Measurements from ENCODE around the gene KLF14. TPM values are rescaled to one million over a fixed set of nuclear protein-coding genes. Genes with fewer than 3 reads are reported as not detected.
"Not testable (repeated sequence)": the region's sequence is repeated elsewhere in the genome, so short reads cannot be mapped to it uniquely, and the experiment has no call there.

Gene KLF14
- 0.09 TPM in 1 of 2 replicates, not detected in the other for total RNA-seq (ENCODE audit: low replicate concordance)

DNA sequence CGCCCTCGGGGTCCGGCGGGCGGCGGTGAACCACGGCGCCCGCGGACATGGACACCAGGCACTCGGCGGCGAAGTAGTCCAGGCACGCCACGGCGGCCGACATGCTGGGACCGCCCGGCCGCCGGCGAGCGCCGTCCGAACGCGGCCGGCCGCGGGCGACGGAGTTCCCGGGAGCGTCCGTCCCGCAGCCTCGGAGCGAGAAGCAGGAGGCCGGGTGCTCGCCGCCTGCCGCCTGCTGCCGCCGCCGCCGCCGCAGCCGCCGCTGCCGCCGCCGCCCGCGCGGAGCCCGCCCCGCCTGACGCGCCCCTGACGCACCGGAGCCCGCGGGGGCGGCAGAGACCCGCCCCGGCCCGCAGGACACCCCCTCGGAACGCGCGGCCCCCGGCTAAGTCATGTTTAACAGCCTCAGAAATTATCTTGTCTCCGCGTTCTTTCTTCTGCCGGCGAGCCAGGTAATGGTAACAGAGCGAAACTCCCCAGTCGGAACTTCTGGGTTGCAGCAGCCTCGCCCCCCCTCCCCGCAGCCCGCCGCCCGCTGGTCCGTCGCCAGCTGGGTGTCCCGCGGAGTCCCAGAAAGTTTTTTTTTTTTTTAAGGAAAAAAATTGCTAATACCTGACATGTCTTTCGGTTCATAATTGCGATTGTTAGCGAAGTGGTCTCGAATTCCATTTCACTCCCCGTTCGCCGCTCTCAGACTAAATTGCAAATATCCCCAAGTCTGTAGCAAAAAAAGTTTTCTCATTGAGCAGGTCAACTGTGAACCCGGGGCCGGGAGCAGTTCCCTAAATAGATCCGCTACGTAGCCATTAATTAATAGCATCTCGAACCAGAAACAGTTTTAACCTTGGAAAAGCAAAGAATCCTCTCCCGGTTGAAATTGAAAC, at the start of gene KLF14:
TSS of gene KLF14 (minus strand) at position 277 of the 884 bp plus-strand sequence. CDS start at position 103, 174 bp downstream.
- peak; percentile 14 for DNase-seq (ENCODE audit: low read depth)
- TF ChIP-seq CTCF (IDR thresholded peaks at IDR 0.05; ENCODE audit: insufficient read depth, low read length): no peak
- H3K4me3 ChIP-seq (ENCODE audit: low read depth, low read length): peak within 1 kb of the TSS; percentile 57

DNA sequence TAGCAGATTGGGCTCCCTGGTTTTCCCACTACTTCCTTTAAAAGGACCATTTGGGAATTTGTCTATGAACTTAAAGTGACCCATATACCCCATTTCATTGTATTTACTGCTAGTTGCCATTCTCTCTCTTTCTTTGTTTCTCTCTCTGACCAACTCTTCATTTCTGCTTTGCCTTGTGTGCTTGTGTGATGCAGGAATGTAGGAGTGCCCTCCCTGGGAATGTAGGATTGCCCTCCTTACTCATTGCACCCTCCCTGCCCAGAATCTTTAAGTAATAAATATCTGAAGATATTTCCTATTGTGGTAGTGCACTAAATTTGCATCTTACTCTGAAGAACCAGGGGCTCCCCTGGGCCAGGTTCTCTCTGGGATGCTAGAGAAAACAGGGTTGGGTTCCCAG, 47.3 kb upstream of the KLF14 start:
- no peak overlapping the region for H3K4me3 ChIP-seq (ENCODE audit: low read depth, low read length)
- DNase-seq (ENCODE audit: low read depth): no peak
- TF ChIP-seq CTCF (IDR thresholded peaks at IDR 0.05; ENCODE audit: insufficient read depth, low read length): no peak

DNA sequence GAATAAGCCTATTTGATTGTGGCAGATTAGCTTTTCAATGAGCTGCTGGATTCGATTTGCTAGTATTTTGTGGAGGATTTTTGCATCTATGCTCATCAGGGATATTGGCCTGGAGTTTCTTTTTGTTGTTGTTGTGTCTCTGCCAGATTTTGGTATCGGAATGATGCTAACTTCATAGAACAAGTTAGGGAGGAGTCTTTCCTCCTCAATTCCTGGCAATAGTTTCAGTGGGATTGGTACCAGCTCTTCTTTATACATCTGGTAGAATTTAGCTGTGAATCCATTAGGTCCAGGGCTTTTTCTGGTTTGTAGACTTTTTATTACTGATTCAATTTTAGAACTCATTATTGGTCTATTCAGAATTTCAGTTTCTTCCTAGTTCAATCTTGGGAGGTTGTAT, 43.4 kb upstream of the KLF14 start:
- TF ChIP-seq CTCF (IDR thresholded peaks at IDR 0.05; ENCODE audit: insufficient read depth, low read length): no peak
- no peak overlapping the region for H3K4me3 ChIP-seq (ENCODE audit: low read depth, low read length)
- DNase-seq (ENCODE audit: low read depth): no peak

- DNase-seq (ENCODE audit: low read depth); H3K4me3 ChIP-seq (ENCODE audit: low read depth, low read length): not testable (repeated sequence)
Observed at GRCh38 chr7:130772456-130772855, 38.4 kb upstream of the KLF14 start.

DNA sequence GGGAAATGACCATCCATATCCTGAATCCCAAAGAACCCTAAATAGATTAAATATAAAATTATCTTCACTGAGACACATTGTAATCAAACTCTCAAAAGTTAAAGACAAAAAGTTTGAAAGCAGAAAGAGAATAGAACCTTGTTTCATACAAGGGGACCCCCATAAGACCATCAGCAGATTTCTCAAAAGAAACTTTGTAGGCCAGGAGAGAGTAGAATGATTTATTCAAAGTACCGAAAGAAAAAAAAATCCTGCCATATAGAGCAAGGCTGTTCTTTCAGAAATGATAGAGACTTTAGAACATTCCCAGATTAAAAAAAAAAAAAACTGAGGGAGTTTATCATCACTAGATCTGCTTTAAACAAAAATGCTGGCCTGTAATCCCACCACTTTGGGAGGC, 34.8 kb upstream of the KLF14 start:
- no peak for DNase-seq (ENCODE audit: low read depth)
- TF ChIP-seq CTCF (IDR thresholded peaks at IDR 0.05; ENCODE audit: insufficient read depth, low read length): no peak
- no peak overlapping the region for H3K4me3 ChIP-seq (ENCODE audit: low read depth, low read length)

GRCh38 chr7:130764569-130764968, 30.6 kb upstream of the KLF14 start:
- DNase-seq (ENCODE audit: low read depth); H3K4me3 ChIP-seq (ENCODE audit: low read depth, low read length): not testable (repeated sequence)

- peak; percentile 84 for DNase-seq (ENCODE audit: low read depth)
- peak; percentile 66 for TF ChIP-seq CTCF (IDR thresholded peaks at IDR 0.05; ENCODE audit: insufficient read depth, low read length)
- no peak overlapping the region for H3K4me3 ChIP-seq (ENCODE audit: low read depth, low read length)
Observed at GRCh38 chr7:130758429-130759056, 24.5 kb upstream of the KLF14 start.

All from fibroblast of the aortic adventitia (primary cell).